Measurements from ENCODE around the gene ZNF471. TPM values are rescaled to one million over a fixed set of nuclear protein-coding genes. Genes with fewer than 3 reads are reported as not detected.

ZNF471 gene
- total RNA-seq (2014; rRNA removed), result 0.07 and 0.23 TPM in 2 replicates
- percentile 52 among the genes with signal in this experiment for Bru-seq, nascent RNA
- BruChase-seq, experiment 1, labeled RNA remaining after a 6-hour chase, result percentile 56 among the genes with signal in this experiment
- BruChase-seq, experiment 2, labeled RNA remaining after a 2-hour chase, result percentile 62 among the genes with signal in this experiment
- long read RNA-seq, full-length matches to known transcripts, result 3 of 6 reads
- long read RNA-seq, partial matches to known transcripts, result 0 of 6 reads
- long read RNA-seq, other reads (novel, unspliced or antisense), result 3 of 6 reads

- peak; percentile 71 for DNase-seq
- no peaks in the 10 kb centered on the region for H4K20me1 ChIP-seq (ENCODE audit: low read length)
- H3K4me3 ChIP-seq (ENCODE audit: low read length), result peak within 1 kb of the TSS; percentile 60
- H3K27ac ChIP-seq (ENCODE audit: low read length), result no peak within 1 kb of the TSS
- H3K9me2 ChIP-seq (replicated peaks; ENCODE audit: low read length), result no peaks in the 10 kb centered on the region
- no peaks in the 10 kb centered on the region for H3K79me2 ChIP-seq (ENCODE audit: low read length)
- no peaks in the 10 kb centered on the region for H3K4me1 ChIP-seq (ENCODE audit: insufficient read depth, low read length)
- H3K36me3 ChIP-seq (ENCODE audit: low read depth, low read length), result no peaks in the 10 kb centered on the region; the same call in 1 of the 2 replicates
- ATAC-seq, result peak; percentile 99
- no peaks in the 10 kb centered on the region for H3F3A ChIP-seq (ENCODE audit: low read length, unreplicated experiment)
- intact Hi-C loops (cut with micrococcal nuclease), result no loop called here
- TF ChIP-seq, protein P1, sequence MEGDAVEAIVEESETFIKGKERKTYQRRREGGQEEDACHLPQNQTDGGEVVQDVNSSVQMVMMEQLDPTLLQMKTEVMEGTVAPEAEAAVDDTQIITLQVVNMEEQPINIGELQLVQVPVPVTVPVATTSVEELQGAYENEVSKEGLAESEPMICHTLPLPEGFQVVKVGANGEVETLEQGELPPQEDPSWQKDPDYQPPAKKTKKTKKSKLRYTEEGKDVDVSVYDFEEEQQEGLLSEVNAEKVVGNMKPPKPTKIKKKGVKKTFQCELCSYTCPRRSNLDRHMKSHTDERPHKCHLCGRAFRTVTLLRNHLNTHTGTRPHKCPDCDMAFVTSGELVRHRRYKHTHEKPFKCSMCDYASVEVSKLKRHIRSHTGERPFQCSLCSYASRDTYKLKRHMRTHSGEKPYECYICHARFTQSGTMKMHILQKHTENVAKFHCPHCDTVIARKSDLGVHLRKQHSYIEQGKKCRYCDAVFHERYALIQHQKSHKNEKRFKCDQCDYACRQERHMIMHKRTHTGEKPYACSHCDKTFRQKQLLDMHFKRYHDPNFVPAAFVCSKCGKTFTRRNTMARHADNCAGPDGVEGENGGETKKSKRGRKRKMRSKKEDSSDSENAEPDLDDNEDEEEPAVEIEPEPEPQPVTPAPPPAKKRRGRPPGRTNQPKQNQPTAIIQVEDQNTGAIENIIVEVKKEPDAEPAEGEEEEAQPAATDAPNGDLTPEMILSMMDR (conservative IDR thresholded peaks at IDR 0.05; ENCODE audit: low read depth, low read length), result no peak
- no peak for TF ChIP-seq EZH2 (IDR thresholded peaks at IDR 0.05; ENCODE audit: low read length, unreplicated experiment)
- peaks cover 49% of the 10 kb centered on the region for H3K9me3 ChIP-seq (ENCODE audit: low read length)
- CTCF ChIA-PET, result no interaction called here
- H3K4me2 ChIP-seq (ENCODE audit: low read length), result peak within 1 kb of the TSS; percentile 58
- no peaks in the 10 kb centered on the region for H3K27me3 ChIP-seq (ENCODE audit: low read length)
- H2AFZ ChIP-seq (ENCODE audit: low read length), result peak within 1 kb of the TSS; percentile 63
- H3K9ac ChIP-seq (ENCODE audit: low read length), result peak within 1 kb of the TSS; percentile 58
- POLR2A ChIA-PET (ENCODE audit: unreplicated experiment), result no interaction called here
- no TSS peak for BruUV-seq (replicated peaks)
Measured at GRCh38 chr19:56507446-56508289, at the start of gene ZNF471. Gene ZNF471 (plus strand): TSS chr19:56507855. CDS start chr19:56511572, 3,717 bp downstream.

- Histone ChIP-seq H2AFZ (ENCODE audit: low read length) (no peak overlapping the region), H3K27me3 (ENCODE audit: low read length) (no peaks in the 10 kb centered on the region), H3K4me1 (ENCODE audit: insufficient read depth, low read length) (no peaks in the 10 kb centered on the region), H3K36me3 (ENCODE audit: low read depth, low read length) (peaks cover 51% of the 10 kb centered on the region), H3K27ac (ENCODE audit: low read length) (no peak overlapping the region), H3K9me3 (ENCODE audit: low read length) (peaks cover 61% of the 10 kb centered on the region), H3K9ac (ENCODE audit: low read length) (no peak overlapping the region), H3F3A (ENCODE audit: low read length, unreplicated experiment) (no peaks in the 10 kb centered on the region), H4K20me1 (ENCODE audit: low read length) (no peaks in the 10 kb centered on the region), H3K9me2 (replicated peaks; ENCODE audit: low read length) (no peaks in the 10 kb centered on the region), H3K4me2 (ENCODE audit: low read length) (no peak overlapping the region), H3K4me3 (ENCODE audit: low read length) (no peak overlapping the region), H3K79me2 (ENCODE audit: low read length) (peaks cover 26% of the 10 kb centered on the region)
- ChIA-PET POLR2A (ENCODE audit: unreplicated experiment) (no interaction called here), CTCF (no interaction called here)
- intact Hi-C loops (cut with micrococcal nuclease), result no loop called here
- TF ChIP-seq EZH2phosphoT487 (IDR thresholded peaks at IDR 0.05; ENCODE audit: borderline replicate concordance, low read length), result no peak
- no peak for TF ChIP-seq EZH2 (IDR thresholded peaks at IDR 0.05; ENCODE audit: low read length, unreplicated experiment)
- TF ChIP-seq, protein P1 (conservative IDR thresholded peaks at IDR 0.05; ENCODE audit: low read depth, low read length), result no peak
- ATAC-seq, result no peak
- no TSS peak for BruUV-seq (replicated peaks)
- no peak for DNase-seq
Measured at GRCh38 chr19:56474308-56474707, 33.3 kb upstream of the ZNF471 start.

All from PC-3 (cell line).